ENCODE data around the gene APEX1. TPM values are rescaled to one million over a fixed set of nuclear protein-coding genes. Genes with fewer than 3 reads are reported as not detected.

The APEX1 gene
- total RNA-seq, 1 donor from 2014 or later, result 232 TPM

DNA sequence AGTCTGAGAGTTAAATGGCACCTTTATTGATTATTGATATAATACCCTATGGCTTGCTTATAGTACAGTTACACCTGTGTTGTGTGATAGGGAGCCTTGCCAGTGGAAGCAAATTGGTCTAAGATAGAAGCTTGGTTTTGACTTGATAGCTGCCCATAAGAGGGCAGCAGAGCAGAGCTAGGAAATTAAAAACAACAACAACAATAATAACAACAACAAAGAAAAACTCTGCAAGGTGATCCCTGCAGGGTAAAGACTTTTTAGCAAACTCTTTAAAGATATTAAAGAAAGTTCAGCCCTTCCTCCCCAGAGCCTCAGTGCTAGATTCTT, 32.3 kb downstream of the APEX1 start:
- no peak overlapping the region for H3K27ac Mint-ChIP-seq (ENCODE audit: unreplicated experiment)
- TF ChIP-seq, protein P1, sequence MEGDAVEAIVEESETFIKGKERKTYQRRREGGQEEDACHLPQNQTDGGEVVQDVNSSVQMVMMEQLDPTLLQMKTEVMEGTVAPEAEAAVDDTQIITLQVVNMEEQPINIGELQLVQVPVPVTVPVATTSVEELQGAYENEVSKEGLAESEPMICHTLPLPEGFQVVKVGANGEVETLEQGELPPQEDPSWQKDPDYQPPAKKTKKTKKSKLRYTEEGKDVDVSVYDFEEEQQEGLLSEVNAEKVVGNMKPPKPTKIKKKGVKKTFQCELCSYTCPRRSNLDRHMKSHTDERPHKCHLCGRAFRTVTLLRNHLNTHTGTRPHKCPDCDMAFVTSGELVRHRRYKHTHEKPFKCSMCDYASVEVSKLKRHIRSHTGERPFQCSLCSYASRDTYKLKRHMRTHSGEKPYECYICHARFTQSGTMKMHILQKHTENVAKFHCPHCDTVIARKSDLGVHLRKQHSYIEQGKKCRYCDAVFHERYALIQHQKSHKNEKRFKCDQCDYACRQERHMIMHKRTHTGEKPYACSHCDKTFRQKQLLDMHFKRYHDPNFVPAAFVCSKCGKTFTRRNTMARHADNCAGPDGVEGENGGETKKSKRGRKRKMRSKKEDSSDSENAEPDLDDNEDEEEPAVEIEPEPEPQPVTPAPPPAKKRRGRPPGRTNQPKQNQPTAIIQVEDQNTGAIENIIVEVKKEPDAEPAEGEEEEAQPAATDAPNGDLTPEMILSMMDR (IDR thresholded peaks at IDR 0.05), result no peak
- no peaks in the 10 kb centered on the region for H3K9me3 Mint-ChIP-seq (ENCODE audit: unreplicated experiment)
- peaks cover 50% of the 10 kb centered on the region for H3K27me3 Mint-ChIP-seq (ENCODE audit: unreplicated experiment)
- no peak for DNase-seq (ENCODE audit: extremely low spot score, unreplicated experiment)
- H3K4me1 Mint-ChIP-seq (ENCODE audit: unreplicated experiment), result peaks cover 4% of the 10 kb centered on the region
- no peaks in the 10 kb centered on the region for H3K36me3 Mint-ChIP-seq (ENCODE audit: unreplicated experiment)
- no peak overlapping the region for H3K4me3 Mint-ChIP-seq (ENCODE audit: unreplicated experiment)

DNA sequence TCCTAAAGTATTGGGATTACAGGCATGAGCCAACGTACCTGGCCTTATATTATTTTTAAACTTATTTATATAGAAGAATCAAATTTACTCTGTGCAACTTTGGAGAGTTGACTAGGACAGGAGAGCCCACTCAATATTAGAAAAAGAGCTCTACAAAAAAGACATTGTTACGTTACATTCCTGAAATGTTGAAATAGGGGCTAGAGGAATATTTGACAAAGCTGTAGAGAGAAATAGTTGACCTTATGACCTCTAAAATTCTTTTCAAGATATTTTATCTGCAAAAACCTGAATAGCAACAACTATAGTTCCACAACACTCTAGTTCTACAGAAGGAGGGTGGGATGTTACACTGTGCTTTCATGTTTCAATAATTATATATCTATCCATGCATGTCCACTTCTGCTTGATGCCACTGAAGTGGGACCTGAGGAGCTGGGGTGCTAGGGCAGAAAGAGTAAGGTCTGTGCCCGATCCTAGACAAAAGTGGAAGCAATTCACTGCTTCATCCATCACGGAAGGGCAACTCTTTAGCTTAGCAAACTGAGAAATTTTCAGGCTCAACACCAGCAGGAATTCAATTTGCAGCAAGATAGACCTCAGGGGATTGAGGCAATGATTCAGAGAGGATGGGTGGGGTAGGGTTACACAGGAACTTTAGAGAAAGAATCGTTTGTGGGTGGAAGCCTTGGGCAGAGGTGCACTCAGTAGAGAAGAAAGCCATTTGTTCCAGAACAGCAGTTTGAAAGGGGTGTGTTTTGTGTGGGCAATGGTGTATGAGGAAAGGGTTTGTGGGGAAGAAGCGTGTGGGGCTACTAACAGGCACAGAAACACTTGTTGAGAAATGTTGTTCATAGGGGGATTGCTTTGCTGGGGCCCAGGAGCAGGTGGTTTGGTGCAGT, 34.3 kb downstream of the APEX1 start:
- no peak overlapping the region for H3K27ac Mint-ChIP-seq (ENCODE audit: unreplicated experiment)
- no peaks in the 10 kb centered on the region for H3K9me3 Mint-ChIP-seq (ENCODE audit: unreplicated experiment)
- no peaks in the 10 kb centered on the region for H3K36me3 Mint-ChIP-seq (ENCODE audit: unreplicated experiment)
- TF ChIP-seq, protein P1 (IDR thresholded peaks at IDR 0.05), result no peak
- DNase-seq (ENCODE audit: extremely low spot score, unreplicated experiment), result no peak
- H3K4me1 Mint-ChIP-seq (ENCODE audit: unreplicated experiment), result peaks cover 4% of the 10 kb centered on the region
- peaks cover 42% of the 10 kb centered on the region for H3K27me3 Mint-ChIP-seq (ENCODE audit: unreplicated experiment)
- H3K4me3 Mint-ChIP-seq (ENCODE audit: unreplicated experiment), result no peak overlapping the region

DNA sequence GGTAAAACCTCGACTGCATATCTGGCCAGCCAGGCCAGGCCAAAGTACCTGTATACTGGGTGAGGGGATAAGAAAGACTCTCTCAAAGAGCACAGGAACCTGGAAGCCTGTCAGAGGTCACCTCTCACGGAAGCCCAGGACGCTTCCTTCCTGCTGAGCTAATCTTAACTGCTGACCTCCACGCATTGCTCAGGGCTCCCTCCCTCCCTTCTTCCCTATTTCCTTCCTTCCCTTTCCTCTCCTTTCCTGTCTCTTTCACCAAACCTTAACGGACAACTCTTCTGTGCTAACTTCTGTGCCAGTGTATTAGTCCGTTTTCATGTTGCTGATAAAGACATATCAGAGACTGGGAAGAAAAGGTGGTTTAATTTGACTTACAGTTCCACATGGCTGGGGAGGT, 35.5 kb downstream of the APEX1 start:
- H3K4me1 Mint-ChIP-seq (ENCODE audit: unreplicated experiment), result peaks cover 4% of the 10 kb centered on the region
- peaks cover 44% of the 10 kb centered on the region for H3K27me3 Mint-ChIP-seq (ENCODE audit: unreplicated experiment)
- H3K4me3 Mint-ChIP-seq (ENCODE audit: unreplicated experiment), result no peak overlapping the region
- TF ChIP-seq, protein P1 (IDR thresholded peaks at IDR 0.05), result no peak
- no peak for DNase-seq (ENCODE audit: extremely low spot score, unreplicated experiment)
- no peak overlapping the region for H3K27ac Mint-ChIP-seq (ENCODE audit: unreplicated experiment)
- H3K36me3 Mint-ChIP-seq (ENCODE audit: unreplicated experiment), result no peaks in the 10 kb centered on the region
- no peaks in the 10 kb centered on the region for H3K9me3 Mint-ChIP-seq (ENCODE audit: unreplicated experiment)

DNA sequence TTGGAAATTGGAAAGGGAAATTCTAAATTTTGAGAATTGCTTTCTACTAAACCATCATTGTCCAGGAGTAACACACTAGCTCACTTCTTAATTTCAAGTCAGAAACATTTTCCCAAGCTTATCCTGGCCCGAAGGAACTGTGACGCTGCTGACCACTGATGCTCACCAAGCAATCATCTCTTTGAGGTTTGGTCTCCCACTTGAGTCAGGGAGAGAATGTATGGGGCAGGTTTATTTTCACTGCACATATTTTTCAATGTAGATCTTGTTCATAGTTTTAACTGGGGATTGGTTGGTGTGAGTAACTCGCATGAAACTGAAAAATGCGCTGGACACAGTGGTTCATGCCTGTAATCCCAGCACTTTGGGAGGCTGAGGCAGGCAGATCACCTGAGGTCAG, 37.5 kb downstream of the APEX1 start:
- Mint-ChIP-seq H3K27me3 (ENCODE audit: unreplicated experiment) (peaks cover 42% of the 10 kb centered on the region), H3K9me3 (ENCODE audit: unreplicated experiment) (no peaks in the 10 kb centered on the region), H3K36me3 (ENCODE audit: unreplicated experiment) (no peaks in the 10 kb centered on the region), H3K4me1 (ENCODE audit: unreplicated experiment) (peaks cover 4% of the 10 kb centered on the region), H3K4me3 (ENCODE audit: unreplicated experiment) (no peak overlapping the region), H3K27ac (ENCODE audit: unreplicated experiment) (no peak overlapping the region)
- DNase-seq (ENCODE audit: extremely low spot score, unreplicated experiment), result no peak
- TF ChIP-seq, protein P1 (IDR thresholded peaks at IDR 0.05), result no peak

DNA sequence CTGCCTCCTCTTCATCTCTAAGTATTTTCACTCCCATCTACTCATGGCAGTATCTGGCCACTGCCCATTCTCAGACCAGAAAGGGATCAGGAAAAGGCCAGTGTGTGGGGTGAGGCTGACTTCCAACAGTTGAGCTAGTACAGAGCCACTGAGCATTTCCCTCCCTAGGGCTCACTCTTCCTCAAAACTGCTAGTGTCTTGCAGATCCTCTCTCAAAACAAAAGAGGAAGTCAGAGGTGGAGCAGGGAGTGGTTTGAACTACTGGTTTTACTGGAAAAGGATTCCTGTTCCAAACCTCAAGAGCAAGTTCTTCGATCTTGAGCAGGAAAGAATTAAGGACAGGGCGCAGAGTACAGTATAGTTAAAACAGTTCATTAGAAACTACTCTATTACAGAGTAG, 38.6 kb downstream of the APEX1 start:
- Mint-ChIP-seq H3K9me3 (ENCODE audit: unreplicated experiment) (no peaks in the 10 kb centered on the region), H3K27ac (ENCODE audit: unreplicated experiment) (no peak overlapping the region), H3K36me3 (ENCODE audit: unreplicated experiment) (no peaks in the 10 kb centered on the region), H3K27me3 (ENCODE audit: unreplicated experiment) (peaks cover 37% of the 10 kb centered on the region), H3K4me1 (ENCODE audit: unreplicated experiment) (peaks cover 4% of the 10 kb centered on the region), H3K4me3 (ENCODE audit: unreplicated experiment) (no peak overlapping the region)
- TF ChIP-seq, protein P1 (IDR thresholded peaks at IDR 0.05), result no peak
- no peak for DNase-seq (ENCODE audit: extremely low spot score, unreplicated experiment)
